Measurements from ENCODE around the gene SERINC4. TPM values are rescaled to one million over a fixed set of nuclear protein-coding genes. Genes with fewer than 3 reads are reported as not detected.

SERINC4 gene
- total RNA-seq, 6 experiments from 2014 or later, result 0.22 to 0.26 TPM; not detected in 4

GRCh38 chr15:43800286-43801141, 494 bp upstream of the SERINC4 start, which contains the start of gene HYPK:
HYPK (plus strand) TSS chr15:43800599; CDS start chr15:43800623, 24 bp downstream.
- intact Hi-C loops (cut with DNase I), result no loop called here
- Histone ChIP-seq H3K4me1 (peaks cover 0 to 8% (median 2%) of the 10 kb centered on the region in 4 donors), H3K27me3 (no peaks in the 10 kb centered on the region), H3K36me3 (peaks cover 0 to 28% (median 13%) of the 10 kb centered on the region in 4 donors), H3K9me3 (no peaks in the 10 kb centered on the region), H3K27ac (peak within 1 kb of the TSS; percentile 95 to 99 (median 97)), H3K4me3 (peak within 1 kb of the TSS; percentile 81 to 86 (median 85))
- ATAC-seq (peak; percentile 93 to 97 (median 94)), DNase-seq (peak; percentile 93 to 96 (median 95))
- WGBS (ENCODE audit: insufficient coverage, low coverage, low lambda C conversion rate, missing lambda C conversion rate), result 13% methylated on average over 26 of the region's 44 CpGs
- TF ChIP-seq, protein P1, sequence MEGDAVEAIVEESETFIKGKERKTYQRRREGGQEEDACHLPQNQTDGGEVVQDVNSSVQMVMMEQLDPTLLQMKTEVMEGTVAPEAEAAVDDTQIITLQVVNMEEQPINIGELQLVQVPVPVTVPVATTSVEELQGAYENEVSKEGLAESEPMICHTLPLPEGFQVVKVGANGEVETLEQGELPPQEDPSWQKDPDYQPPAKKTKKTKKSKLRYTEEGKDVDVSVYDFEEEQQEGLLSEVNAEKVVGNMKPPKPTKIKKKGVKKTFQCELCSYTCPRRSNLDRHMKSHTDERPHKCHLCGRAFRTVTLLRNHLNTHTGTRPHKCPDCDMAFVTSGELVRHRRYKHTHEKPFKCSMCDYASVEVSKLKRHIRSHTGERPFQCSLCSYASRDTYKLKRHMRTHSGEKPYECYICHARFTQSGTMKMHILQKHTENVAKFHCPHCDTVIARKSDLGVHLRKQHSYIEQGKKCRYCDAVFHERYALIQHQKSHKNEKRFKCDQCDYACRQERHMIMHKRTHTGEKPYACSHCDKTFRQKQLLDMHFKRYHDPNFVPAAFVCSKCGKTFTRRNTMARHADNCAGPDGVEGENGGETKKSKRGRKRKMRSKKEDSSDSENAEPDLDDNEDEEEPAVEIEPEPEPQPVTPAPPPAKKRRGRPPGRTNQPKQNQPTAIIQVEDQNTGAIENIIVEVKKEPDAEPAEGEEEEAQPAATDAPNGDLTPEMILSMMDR (IDR thresholded peaks at IDR 0.05), result no peak
- peak; percentile 57 for TF ChIP-seq POLR2A (IDR thresholded peaks at IDR 0.05)

GRCh38 chr15:43799209-43799944, 643 bp downstream of the SERINC4 start:
- no peak for ATAC-seq
- Histone ChIP-seq H3K36me3 (peaks cover 0 to 28% (median 13%) of the 10 kb centered on the region in 4 donors), H3K4me3 (no peak overlapping the region), H3K27me3 (no peaks in the 10 kb centered on the region), H3K27ac (peak overlapping the region; percentile 95 to 99 (median 97)), H3K4me1 (peaks cover 0 to 11% (median 4%) of the 10 kb centered on the region in 4 donors), H3K9me3 (no peaks in the 10 kb centered on the region)
- WGBS (ENCODE audit: insufficient coverage, low coverage, low lambda C conversion rate, missing lambda C conversion rate), result 91% methylated on average over 14 of the region's 16 CpGs
- intact Hi-C loops (cut with DNase I), result no loop called here
- TF ChIP-seq, protein P1 (IDR thresholded peaks at IDR 0.05), result no peak
- no peak for TF ChIP-seq POLR2A (IDR thresholded peaks at IDR 0.05)
- no peak for DNase-seq

DNA sequence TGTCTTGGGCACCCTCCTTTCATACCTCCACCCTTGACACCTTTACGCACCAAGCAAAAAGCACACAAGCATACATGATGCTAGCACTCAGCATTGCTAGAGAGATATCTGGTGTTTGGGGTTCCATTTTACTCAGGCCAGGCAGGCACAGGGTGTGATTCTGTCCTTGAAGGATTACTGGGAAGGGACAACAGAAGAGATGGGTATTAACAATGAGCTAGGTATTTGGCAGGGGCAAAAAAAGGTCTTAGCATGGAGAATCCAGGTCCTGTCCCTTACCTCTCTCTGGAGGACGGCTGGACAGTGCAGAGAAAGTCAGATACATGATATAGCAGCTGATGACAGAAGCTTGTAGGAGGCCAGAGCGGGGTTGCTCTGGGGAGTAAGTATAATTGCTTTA, 3.5 kb downstream of the SERINC4 start:
- Histone ChIP-seq H3K27me3 (no peaks in the 10 kb centered on the region), H3K4me3 (no peak overlapping the region), H3K4me1 (peaks cover 0 to 23% (median 9%) of the 10 kb centered on the region in 4 donors), H3K9me3 (no peaks in the 10 kb centered on the region), H3K36me3 (peaks cover 0 to 30% (median 19%) of the 10 kb centered on the region in 4 donors), H3K27ac (no peak overlapping the region)
- TF ChIP-seq, protein P1 (IDR thresholded peaks at IDR 0.05), result no peak
- TF ChIP-seq POLR2A (IDR thresholded peaks at IDR 0.05), result no peak
- intact Hi-C loops (cut with DNase I), result no loop called here
- ATAC-seq (no peak), DNase-seq (no peak)
- WGBS (ENCODE audit: insufficient coverage, low coverage, low lambda C conversion rate, missing lambda C conversion rate), result 100% methylated on average over 1 of the region's 3 CpGs

DNA sequence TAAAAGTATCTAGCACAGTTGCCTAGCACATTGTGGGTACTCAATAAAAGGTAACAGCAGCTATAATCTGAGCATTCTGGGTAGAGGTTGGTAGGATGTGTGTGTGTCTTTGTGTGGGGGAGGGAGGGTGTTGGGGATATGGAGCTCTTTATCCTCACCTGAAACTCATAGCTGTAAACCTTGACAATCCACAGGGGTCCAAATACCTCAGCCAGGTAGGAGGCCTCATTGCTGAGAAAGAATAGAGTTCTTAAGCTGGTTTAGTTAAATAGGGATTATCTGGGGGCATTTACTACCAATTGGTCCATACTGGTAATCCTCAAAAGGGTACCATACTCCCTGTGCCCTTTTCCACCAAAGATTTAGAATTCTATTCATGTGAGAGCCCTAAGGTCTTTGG, 4.0 kb downstream of the SERINC4 start:
- H3K27ac ChIP-seq, result no peak overlapping the region
- H3K4me3 ChIP-seq, result no peak overlapping the region
- no peak for TF ChIP-seq POLR2A (IDR thresholded peaks at IDR 0.05)
- TF ChIP-seq, protein P1 (IDR thresholded peaks at IDR 0.05), result no peak
- no peak for ATAC-seq
- H3K9me3 ChIP-seq, result no peaks in the 10 kb centered on the region
- peaks cover 0 to 21% (median 8%) of the 10 kb centered on the region in 4 donors for H3K4me1 ChIP-seq
- DNase-seq, result no peak
- H3K27me3 ChIP-seq, result no peaks in the 10 kb centered on the region
- peaks cover 0 to 30% (median 19%) of the 10 kb centered on the region in 4 donors for H3K36me3 ChIP-seq
- intact Hi-C loops (cut with DNase I), result no loop called here

Data from right lobe of liver (tissue), 6 donors.